SU-DHL-6 (cell line): ENCODE results near the gene APCS.

ENCODE experiments used
- H2AFZ ChIP-seq: fragments of 200-600 bp; sonication (generic); 2 replicates; pipeline ENCODE4 v1.6.1; 2014; ENCODE audit warnings: low read depth, mild to moderate bottlenecking, moderate library complexity, mixed read lengths, antibody characterized with exemption, low read length; ENCODE audit not compliant: severe bottlenecking
- H3F3A ChIP-seq: fragments of 200-600 bp; shearing (Covaris generic); 2 replicates; pipeline ENCODE4 v1.6.0; 2016; ENCODE audit warnings: antibody characterized with exemption, mild to moderate bottlenecking; ENCODE audit not compliant: insufficient read depth
- H3K27ac ChIP-seq: fragments of 200-600 bp; sonication (generic); 2 replicates; pipeline ENCODE4 v1.5.1; 2016; ENCODE audit warnings: low read depth, mild to moderate bottlenecking, low read length, moderate library complexity, mixed read lengths
- H3K27me3 ChIP-seq: fragments of 200-600 bp; sonication (generic), shearing (Covaris generic); 2 replicates; pipeline ENCODE4 v1.6.0; 2014; ENCODE audit warnings: mild to moderate bottlenecking, low read length
- H3K36me3 ChIP-seq: fragments of 200-600 bp; sonication (generic); 2 replicates; pipeline ENCODE4 v1.6.1; 2014; ENCODE audit warnings: mild to moderate bottlenecking, low read length, mixed read lengths
- H3K4me2 ChIP-seq: fragments of 300-600, 200-600 bp; shearing (Covaris generic), sonication (generic); 2 replicates; pipeline ENCODE4 v1.6.0; 2014; ENCODE audit warnings: low read length, low read depth, mild to moderate bottlenecking; ENCODE audit not compliant: poor library complexity, severe bottlenecking
- H3K4me3 ChIP-seq: fragments of 200-600 bp; sonication (generic); 2 replicates; pipeline ENCODE4 v1.5.1; 2014; ENCODE audit warnings: antibody characterized with exemption, low read length, mild to moderate bottlenecking, mixed read lengths; ENCODE audit not compliant: insufficient read depth, poor library complexity, severe bottlenecking
- H3K79me2 ChIP-seq: fragments of 200-600 bp; sonication (generic); 2 replicates; pipeline ENCODE4 v1.6.1; 2014; ENCODE audit warnings: mild to moderate bottlenecking, low read length, moderate library complexity; ENCODE audit not compliant: insufficient read depth
- H3K9ac ChIP-seq: fragments of 200-600 bp; sonication (generic); 2 replicates; pipeline ENCODE4 v1.7.0; 2014; ENCODE audit warnings: mild to moderate bottlenecking, low read length
- H3K9me2 ChIP-seq: fragments of 200-600 bp; sonication (generic); replicated peaks from 2 replicates; pipeline ENCODE4 v1.6.1; 2014; ENCODE audit warnings: low read length; ENCODE audit not compliant: insufficient read depth
- H3K9me3 ChIP-seq: fragments of 200-600 bp; sonication (generic); 2 replicates; pipeline ENCODE4 v1.6.1; 2014; ENCODE audit warnings: low read length, mixed read lengths; ENCODE audit not compliant: insufficient read depth
- H4K20me1 ChIP-seq: fragments of 200-600 bp; sonication (generic); 2 replicates; pipeline ENCODE4 v1.6.1; 2014; ENCODE audit warnings: low read depth, mild to moderate bottlenecking, antibody characterized with exemption, low read length, moderate library complexity, mixed read lengths
- EZH2phosphoT487 ChIP-seq: fragments of 200-600 bp; sonication (generic), shearing (Covaris generic); conservative IDR thresholded peaks from 2 replicates; pipeline ENCODE4 v1.6.1; 2018; ENCODE audit warnings: mild to moderate bottlenecking, antibody characterized with exemption, low read length, moderate library complexity, mixed read lengths
- TF ChIP-seq, protein P1 (sequence below): fragments of 200-600 bp; sonication (generic); IDR thresholded peaks from one replicate; pipeline ENCODE4 v1.5.1; 2017; ENCODE audit warnings: antibody characterized with exemption, mild to moderate bottlenecking, low read length, moderate library complexity; ENCODE audit not compliant: insufficient read depth, poor library complexity, severe bottlenecking

APCS gene

GRCh38 chr1:159562680-159563079 lies 24.9 kb upstream of the APCS start:
- TF ChIP-seq, protein P1, sequence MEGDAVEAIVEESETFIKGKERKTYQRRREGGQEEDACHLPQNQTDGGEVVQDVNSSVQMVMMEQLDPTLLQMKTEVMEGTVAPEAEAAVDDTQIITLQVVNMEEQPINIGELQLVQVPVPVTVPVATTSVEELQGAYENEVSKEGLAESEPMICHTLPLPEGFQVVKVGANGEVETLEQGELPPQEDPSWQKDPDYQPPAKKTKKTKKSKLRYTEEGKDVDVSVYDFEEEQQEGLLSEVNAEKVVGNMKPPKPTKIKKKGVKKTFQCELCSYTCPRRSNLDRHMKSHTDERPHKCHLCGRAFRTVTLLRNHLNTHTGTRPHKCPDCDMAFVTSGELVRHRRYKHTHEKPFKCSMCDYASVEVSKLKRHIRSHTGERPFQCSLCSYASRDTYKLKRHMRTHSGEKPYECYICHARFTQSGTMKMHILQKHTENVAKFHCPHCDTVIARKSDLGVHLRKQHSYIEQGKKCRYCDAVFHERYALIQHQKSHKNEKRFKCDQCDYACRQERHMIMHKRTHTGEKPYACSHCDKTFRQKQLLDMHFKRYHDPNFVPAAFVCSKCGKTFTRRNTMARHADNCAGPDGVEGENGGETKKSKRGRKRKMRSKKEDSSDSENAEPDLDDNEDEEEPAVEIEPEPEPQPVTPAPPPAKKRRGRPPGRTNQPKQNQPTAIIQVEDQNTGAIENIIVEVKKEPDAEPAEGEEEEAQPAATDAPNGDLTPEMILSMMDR: no peak
- TF ChIP-seq EZH2phosphoT487: no peak
- Histone ChIP-seq H3K27me3 (no peaks in the 10 kb centered on the region), H3K27ac (no peak overlapping the region), H3K79me2 (no peaks in the 10 kb centered on the region), H3K9ac (no peak overlapping the region), H4K20me1 (no peaks in the 10 kb centered on the region), H2AFZ (no peak overlapping the region), H3K4me3 (no peak overlapping the region), H3K9me3 (no peaks in the 10 kb centered on the region), H3K4me2 (no peak overlapping the region), H3F3A (no peaks in the 10 kb centered on the region), H3K36me3 (no peaks in the 10 kb centered on the region), H3K9me2 (0 out of 2 replicates have a peak, but pooled peaks cover 3% of the 10 kb centered on the region)

DNA sequence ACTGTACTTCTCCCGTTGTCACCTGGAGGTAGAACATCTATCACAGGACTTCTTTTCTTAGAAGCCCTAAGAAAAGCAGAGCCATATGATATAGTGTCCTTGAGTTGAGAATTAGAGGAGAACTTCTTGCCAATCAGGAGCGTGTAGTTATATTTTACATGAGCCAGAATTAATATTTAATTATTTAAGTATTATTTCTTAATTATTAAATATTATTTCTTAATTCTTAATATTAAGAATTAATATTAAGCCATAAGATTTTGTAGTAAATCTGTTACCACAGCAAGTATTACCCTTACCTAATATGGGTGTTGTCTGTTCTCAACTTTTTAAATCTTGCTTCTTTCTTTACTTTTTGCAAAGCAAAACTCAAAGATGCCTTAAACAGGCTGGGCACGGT lies 10.2 kb upstream of the APCS start:
- H3K27ac ChIP-seq: no peak overlapping the region
- no peak overlapping the region for H3K4me2 ChIP-seq
- H3K4me3 ChIP-seq: no peak overlapping the region
- H4K20me1 ChIP-seq: no peaks in the 10 kb centered on the region
- no peaks in the 10 kb centered on the region for H3K9me3 ChIP-seq
- no peak overlapping the region for H3K9ac ChIP-seq
- no peaks in the 10 kb centered on the region for H3K36me3 ChIP-seq
- TF ChIP-seq EZH2phosphoT487: no peak
- TF ChIP-seq, protein P1: no peak
- H3F3A ChIP-seq: no peaks in the 10 kb centered on the region
- no peaks in the 10 kb centered on the region for H3K9me2 ChIP-seq
- no peaks in the 10 kb centered on the region for H3K79me2 ChIP-seq
- H3K27me3 ChIP-seq: no peaks in the 10 kb centered on the region
- no peak overlapping the region for H2AFZ ChIP-seq

DNA sequence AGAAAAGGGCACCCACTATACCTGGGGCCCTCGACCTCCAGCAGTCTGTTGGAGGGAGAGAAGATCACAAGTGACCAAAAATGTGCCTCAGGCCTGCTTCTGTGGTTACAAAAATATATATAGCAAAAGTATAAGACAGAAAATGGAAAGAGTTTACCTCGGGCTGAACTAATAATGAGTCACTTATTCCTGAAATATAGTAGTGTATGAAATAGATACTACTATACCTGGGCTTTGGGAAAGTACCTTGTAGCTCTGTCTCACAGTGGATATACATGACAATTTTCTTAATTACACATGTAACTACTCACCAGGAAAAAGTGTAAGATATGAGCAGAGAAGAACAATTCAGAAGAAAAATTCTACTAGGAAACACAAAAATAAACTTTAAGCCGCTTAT lies 7.3 kb upstream of the APCS start:
- H3K36me3 ChIP-seq: no peaks in the 10 kb centered on the region
- H2AFZ ChIP-seq: no peak overlapping the region
- H3K27ac ChIP-seq: no peak overlapping the region
- no peaks in the 10 kb centered on the region for H3K9me3 ChIP-seq
- no peaks in the 10 kb centered on the region for H3K27me3 ChIP-seq
- TF ChIP-seq, protein P1: no peak
- TF ChIP-seq EZH2phosphoT487: no peak
- no peaks in the 10 kb centered on the region for H3F3A ChIP-seq
- H3K4me3 ChIP-seq: no peak overlapping the region
- H3K4me2 ChIP-seq: no peak overlapping the region
- no peaks in the 10 kb centered on the region for H3K9me2 ChIP-seq
- no peak overlapping the region for H3K9ac ChIP-seq
- no peaks in the 10 kb centered on the region for H4K20me1 ChIP-seq
- H3K79me2 ChIP-seq: no peaks in the 10 kb centered on the region
